Measurements from ENCODE around the gene CYP8B1. TPM values are rescaled to one million over a fixed set of nuclear protein-coding genes. Genes with fewer than 3 reads are reported as not detected.

CYP8B1 gene
- total and polyA plus RNA-seq, 2 experiments from 2014 or later, result not detected

GRCh38 chr3:42904076-42904475, 28.4 kb upstream of the CYP8B1 start:
- Histone ChIP-seq H3K4me3 (no peak overlapping the region), H3K27me3 (ENCODE audit: insufficient read depth) (no peaks in the 10 kb centered on the region), H3K79me2 (replicated peaks; ENCODE audit: insufficient read depth) (no peaks in the 10 kb centered on the region), H3K9me2 (ENCODE audit: insufficient read depth) (peaks cover 8% of the 10 kb centered on the region; the same call in 1 of the 2 replicates), H2AFZ (no peak overlapping the region), H4K20me1 (replicated peaks; ENCODE audit: insufficient read depth) (no peaks in the 10 kb centered on the region), H3K27ac (ENCODE audit: low read depth) (no peak overlapping the region), H3K36me3 (ENCODE audit: insufficient read depth) (no peaks in the 10 kb centered on the region; the same call in 1 of the 2 replicates), H3F3A (replicated peaks; ENCODE audit: low read depth) (no peaks in the 10 kb centered on the region), H3K4me2 (no peak overlapping the region), H3K4me1 (ENCODE audit: insufficient read depth) (no peaks in the 10 kb centered on the region; the same call in 1 of the 2 replicates)
- TF ChIP-seq CTCF (conservative IDR thresholded peaks at IDR 0.05; ENCODE audit: low read depth in 2 of 2), result no peak
- no peak for TF ChIP-seq EZH2phosphoT487 (IDR thresholded peaks at IDR 0.05; ENCODE audit: unreplicated experiment)
- no peak for TF ChIP-seq ZNF331 (CRISPR knock-in tag; IDR thresholded peaks at IDR 0.05; ENCODE audit: low read depth)
- Mint-ChIP-seq H3K9me3 (peaks cover 21% of the 10 kb centered on the region), H3K27me3 (ENCODE audit: insufficient read depth, low read depth, poor library complexity) (peaks cover 9% of the 10 kb centered on the region), H3K4me1 (peaks cover 4% of the 10 kb centered on the region; the same call in 1 of the 3 replicates), H3K4me3 (no peak overlapping the region), H3K36me3 (ENCODE audit: low read depth) (peaks cover 20% of the 10 kb centered on the region), H3K27ac (no peak overlapping the region)
- DNase-seq (ENCODE audit: low spot score) (no peak), ATAC-seq (no peak)

GRCh38 chr3:42902257-42902656, 26.6 kb upstream of the CYP8B1 start:
- Histone ChIP-seq H3K9me2 (ENCODE audit: insufficient read depth) (peaks cover 21% of the 10 kb centered on the region; the same call in 1 of the 2 replicates), H2AFZ (no peak overlapping the region), H3K27ac (ENCODE audit: low read depth) (no peak overlapping the region), H3K4me2 (no peak overlapping the region), H3K27me3 (ENCODE audit: insufficient read depth) (no peaks in the 10 kb centered on the region), H3K4me1 (ENCODE audit: insufficient read depth) (no peaks in the 10 kb centered on the region; the same call in 1 of the 2 replicates), H4K20me1 (replicated peaks; ENCODE audit: insufficient read depth) (no peaks in the 10 kb centered on the region), H3K79me2 (replicated peaks; ENCODE audit: insufficient read depth) (no peaks in the 10 kb centered on the region), H3K4me3 (no peak overlapping the region), H3F3A (replicated peaks; ENCODE audit: low read depth) (no peaks in the 10 kb centered on the region), H3K36me3 (ENCODE audit: insufficient read depth) (no peaks in the 10 kb centered on the region; the same call in 1 of the 2 replicates)
- ATAC-seq, result no peak
- DNase-seq (ENCODE audit: low spot score), result no peak
- Mint-ChIP-seq H3K4me3 (no peak overlapping the region), H3K27ac (no peak overlapping the region), H3K27me3 (ENCODE audit: insufficient read depth, low read depth, poor library complexity) (peaks cover 7% of the 10 kb centered on the region), H3K4me1 (peaks cover 4% of the 10 kb centered on the region; the same call in 1 of the 3 replicates), H3K9me3 (peaks cover 17% of the 10 kb centered on the region), H3K36me3 (ENCODE audit: low read depth) (peaks cover 15% of the 10 kb centered on the region)
- TF ChIP-seq NANOG (IDR thresholded peaks at IDR 0.05; ENCODE audit: borderline replicate concordance) (no peak), ZNF114 (CRISPR knock-in tag; IDR thresholded peaks at IDR 0.05) (no peak), STAT1 (IDR thresholded peaks at IDR 0.05; ENCODE audit: unreplicated experiment) (no peak), ETS1 (IDR thresholded peaks at IDR 0.05) (no peak), POLR2AphosphoS5 (IDR thresholded peaks at IDR 0.05; ENCODE audit: low read depth) (no peak), JUNB (IDR thresholded peaks at IDR 0.05; ENCODE audit: unreplicated experiment) (no peak), ZNF462 (CRISPR knock-in tag; IDR thresholded peaks at IDR 0.05) (no peak)

All from GM23338 (cell line).